ENCODE results near the gene MLLT3. TPM values are rescaled to one million over a fixed set of nuclear protein-coding genes. Genes with fewer than 3 reads are reported as not detected.

MLLT3 gene
- total RNA-seq, 4 donors from 2014 or later: 2.1 to 30.4 (median 14.0) TPM

GRCh38 chr9:20580673-20581072 is 41.6 kb downstream of the MLLT3 start:
- DNase-seq: no peak
- peaks cover 0 to 6% of the 10 kb centered on the region in 2 donors for H3K9me3 ChIP-seq
- H3K27me3 ChIP-seq: no peaks in the 10 kb centered on the region
- no peaks in the 10 kb centered on the region for H3K4me1 ChIP-seq
- no peaks in the 10 kb centered on the region for H3K36me3 ChIP-seq
- no peak overlapping the region for H3K4me3 ChIP-seq
- TF ChIP-seq POLR2A (IDR thresholded peaks at IDR 0.05): no peak
- TF ChIP-seq, protein P1, sequence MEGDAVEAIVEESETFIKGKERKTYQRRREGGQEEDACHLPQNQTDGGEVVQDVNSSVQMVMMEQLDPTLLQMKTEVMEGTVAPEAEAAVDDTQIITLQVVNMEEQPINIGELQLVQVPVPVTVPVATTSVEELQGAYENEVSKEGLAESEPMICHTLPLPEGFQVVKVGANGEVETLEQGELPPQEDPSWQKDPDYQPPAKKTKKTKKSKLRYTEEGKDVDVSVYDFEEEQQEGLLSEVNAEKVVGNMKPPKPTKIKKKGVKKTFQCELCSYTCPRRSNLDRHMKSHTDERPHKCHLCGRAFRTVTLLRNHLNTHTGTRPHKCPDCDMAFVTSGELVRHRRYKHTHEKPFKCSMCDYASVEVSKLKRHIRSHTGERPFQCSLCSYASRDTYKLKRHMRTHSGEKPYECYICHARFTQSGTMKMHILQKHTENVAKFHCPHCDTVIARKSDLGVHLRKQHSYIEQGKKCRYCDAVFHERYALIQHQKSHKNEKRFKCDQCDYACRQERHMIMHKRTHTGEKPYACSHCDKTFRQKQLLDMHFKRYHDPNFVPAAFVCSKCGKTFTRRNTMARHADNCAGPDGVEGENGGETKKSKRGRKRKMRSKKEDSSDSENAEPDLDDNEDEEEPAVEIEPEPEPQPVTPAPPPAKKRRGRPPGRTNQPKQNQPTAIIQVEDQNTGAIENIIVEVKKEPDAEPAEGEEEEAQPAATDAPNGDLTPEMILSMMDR (IDR thresholded peaks at IDR 0.05): no peak
- H3K27ac ChIP-seq: no peak overlapping the region
- intact Hi-C loops (cut with DNase I; ENCODE audit: low total_unique reads): no loop called here

DNA sequence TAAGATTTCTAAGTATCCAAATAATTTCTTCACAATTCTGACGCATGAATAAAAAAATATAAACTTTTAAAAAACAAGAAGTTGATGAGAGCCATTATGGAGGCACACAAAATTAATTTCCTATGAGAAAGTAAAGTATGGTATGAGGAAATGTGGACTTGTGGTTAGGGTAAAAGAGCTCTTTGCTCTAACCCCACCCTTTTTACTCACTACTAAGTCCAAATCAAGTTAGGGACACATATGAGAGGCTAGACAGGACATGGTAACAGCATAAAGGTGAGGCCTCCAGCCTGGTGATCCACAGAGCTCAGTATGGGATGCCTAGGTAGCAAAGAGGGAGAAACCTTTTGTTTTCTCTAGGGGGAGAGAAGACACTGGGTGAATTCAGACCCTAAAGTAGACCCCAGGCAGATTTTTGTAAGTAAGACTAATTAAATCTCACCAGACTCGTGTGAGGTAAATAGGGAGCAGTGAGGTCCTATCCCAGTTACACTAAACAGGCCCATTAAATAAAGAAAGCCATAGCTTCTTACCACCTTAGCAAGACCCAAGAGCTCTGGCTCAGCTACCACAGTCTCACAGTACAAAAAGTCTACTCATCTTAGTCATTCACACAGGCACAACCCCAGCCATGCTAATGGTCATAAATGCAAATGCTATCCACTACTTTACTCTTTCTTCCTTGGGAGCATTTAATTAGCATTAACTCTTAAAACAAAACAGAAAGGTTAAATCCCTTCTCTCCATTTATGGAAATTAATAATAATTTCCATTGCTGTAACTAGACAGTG is 42.6 kb downstream of the MLLT3 start:
- peaks cover 0 to 12% of the 10 kb centered on the region in 2 donors for H3K9me3 ChIP-seq
- TF ChIP-seq POLR2A (IDR thresholded peaks at IDR 0.05): no peak
- TF ChIP-seq, protein P1 (IDR thresholded peaks at IDR 0.05): no peak

DNA sequence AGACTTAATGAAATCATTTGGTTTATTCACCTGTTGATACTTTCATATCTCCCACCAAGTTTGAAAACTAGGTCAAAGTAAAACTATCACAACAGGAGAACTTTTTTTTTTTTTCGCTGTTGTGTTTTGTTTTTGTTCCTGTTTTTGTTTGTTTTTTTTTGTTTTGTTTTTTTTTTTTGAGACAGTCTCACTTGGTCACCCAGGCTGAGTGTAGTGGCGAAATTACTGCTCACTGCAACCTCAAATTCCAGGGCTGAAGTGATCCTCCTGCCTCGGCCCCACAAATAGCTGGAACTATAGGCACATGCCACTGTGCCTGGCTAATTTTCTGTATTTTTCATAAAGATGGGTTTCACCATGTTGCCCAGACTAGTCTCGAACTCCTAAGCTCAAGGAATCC is 49.3 kb downstream of the MLLT3 start:
- no peak for DNase-seq
- Histone ChIP-seq H3K27me3 (no peaks in the 10 kb centered on the region), H3K36me3 (no peaks in the 10 kb centered on the region), H3K4me1 (peaks cover 0 to 6% of the 10 kb centered on the region in 2 donors), H3K4me3 (no peak overlapping the region), H3K27ac (no peak overlapping the region), H3K9me3 (peaks cover 0 to 12% of the 10 kb centered on the region in 2 donors)
- TF ChIP-seq, protein P1 (IDR thresholded peaks at IDR 0.05): no peak
- TF ChIP-seq POLR2A (IDR thresholded peaks at IDR 0.05): no peak
- intact Hi-C loops (cut with DNase I; ENCODE audit: low total_unique reads): no loop called here

More for the DNA sequence above, 42.6 kb downstream of the MLLT3 start:
- H3K27me3 ChIP-seq: no peaks in the 10 kb centered on the region
- no peak for DNase-seq
- no peaks in the 10 kb centered on the region for H3K36me3 ChIP-seq
- H3K4me1 ChIP-seq: no peaks in the 10 kb centered on the region
- no peak overlapping the region for H3K27ac ChIP-seq
- no peak overlapping the region for H3K4me3 ChIP-seq
- intact Hi-C loops (cut with DNase I; ENCODE audit: low total_unique reads): no loop called here

- H3K4me1 ChIP-seq: peaks cover 0 to 6% of the 10 kb centered on the region in 2 donors
- no peaks in the 10 kb centered on the region for H3K36me3 ChIP-seq
- intact Hi-C loops (cut with DNase I; ENCODE audit: low total_unique reads): no loop called here
- no peak overlapping the region for H3K4me3 ChIP-seq
- peak overlapping the region in 1 of 2 donors; percentile 58 for H3K27ac ChIP-seq
- no peaks in the 10 kb centered on the region for H3K27me3 ChIP-seq
- DNase-seq: no peak
- TF ChIP-seq, protein P1 (IDR thresholded peaks at IDR 0.05): no peak
- H3K9me3 ChIP-seq: peaks cover 0 to 6% of the 10 kb centered on the region in 2 donors
These were observed 51.5 kb downstream of the MLLT3 start for GRCh38 chr9:20570756-20571155.

DNA sequence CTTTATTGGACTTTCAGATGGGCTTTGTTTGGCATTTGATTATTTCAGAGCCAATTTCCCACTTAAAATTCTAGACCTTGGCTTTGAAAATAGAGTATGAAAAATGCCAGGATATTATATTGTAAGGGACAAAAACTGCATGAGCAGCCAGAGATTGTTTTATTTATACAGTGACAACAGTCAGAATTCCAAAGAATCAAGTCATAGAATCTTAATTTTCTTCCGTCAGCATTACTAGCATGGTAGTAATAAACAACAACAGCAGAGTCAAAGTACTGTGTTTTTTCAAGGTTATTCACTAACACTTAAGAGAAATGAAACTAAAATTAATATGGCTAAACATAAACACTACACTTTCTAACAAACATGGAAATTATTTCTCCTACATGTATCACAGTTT is 52.2 kb downstream of the MLLT3 start:
- Histone ChIP-seq H3K9me3 (no peaks in the 10 kb centered on the region), H3K27me3 (no peaks in the 10 kb centered on the region), H3K36me3 (no peaks in the 10 kb centered on the region), H3K4me3 (no peak overlapping the region), H3K4me1 (peaks cover 0 to 6% of the 10 kb centered on the region in 2 donors), H3K27ac (peak overlapping the region in 1 of 2 donors; percentile 58)
- intact Hi-C loops (cut with DNase I; ENCODE audit: low total_unique reads): no loop called here
- TF ChIP-seq POLR2A (IDR thresholded peaks at IDR 0.05): no peak
- TF ChIP-seq, protein P1 (IDR thresholded peaks at IDR 0.05): no peak
- no peak for DNase-seq

Measured in uterus (tissue), 4 donors.